Testis (tissue), 2 donors: Measurements from ENCODE around the gene SLC22A17.

Source experiments
- POLR2A ChIP-seq: fragments of 450-650 bp; IDR thresholded peaks from one replicate; pipeline ENCODE4 v1.6.1; 2017; ENCODE audit warnings: antibody characterized with exemption, mild to moderate bottlenecking, moderate library complexity
- TF ChIP-seq, protein P1 (sequence below), 3 experiments: fragments of 450-650 bp in 2 of 3; fragments of 200-600 bp in 1 of 3; sonication (generic) in 1 of 3; IDR thresholded peaks; one replicate each; pipeline ENCODE4 v1.5.1; 2016 to 2019; ENCODE audit warnings: antibody characterized with exemption in 3 of 3, mild to moderate bottlenecking in 2 of 3, moderate library complexity in 1 of 3

GRCh38 chr14:23354990-23355389 lies 2.3 kb upstream of the SLC22A17 start:
- TF ChIP-seq, protein P1, sequence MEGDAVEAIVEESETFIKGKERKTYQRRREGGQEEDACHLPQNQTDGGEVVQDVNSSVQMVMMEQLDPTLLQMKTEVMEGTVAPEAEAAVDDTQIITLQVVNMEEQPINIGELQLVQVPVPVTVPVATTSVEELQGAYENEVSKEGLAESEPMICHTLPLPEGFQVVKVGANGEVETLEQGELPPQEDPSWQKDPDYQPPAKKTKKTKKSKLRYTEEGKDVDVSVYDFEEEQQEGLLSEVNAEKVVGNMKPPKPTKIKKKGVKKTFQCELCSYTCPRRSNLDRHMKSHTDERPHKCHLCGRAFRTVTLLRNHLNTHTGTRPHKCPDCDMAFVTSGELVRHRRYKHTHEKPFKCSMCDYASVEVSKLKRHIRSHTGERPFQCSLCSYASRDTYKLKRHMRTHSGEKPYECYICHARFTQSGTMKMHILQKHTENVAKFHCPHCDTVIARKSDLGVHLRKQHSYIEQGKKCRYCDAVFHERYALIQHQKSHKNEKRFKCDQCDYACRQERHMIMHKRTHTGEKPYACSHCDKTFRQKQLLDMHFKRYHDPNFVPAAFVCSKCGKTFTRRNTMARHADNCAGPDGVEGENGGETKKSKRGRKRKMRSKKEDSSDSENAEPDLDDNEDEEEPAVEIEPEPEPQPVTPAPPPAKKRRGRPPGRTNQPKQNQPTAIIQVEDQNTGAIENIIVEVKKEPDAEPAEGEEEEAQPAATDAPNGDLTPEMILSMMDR (IDR thresholded peaks at IDR 0.05): no peak
- TF ChIP-seq POLR2A: no peak
